CD4-positive, alpha-beta T cell (primary cell): ENCODE results near the gene ENOX1. TPM values are rescaled to one million over a fixed set of nuclear protein-coding genes. Genes with fewer than 3 reads are reported as not detected.

ENCODE experiments used
- ATAC-seq: fragments of 200-7000 bp; cut with Tn5 transposase; one replicate; pipeline ENCODE4 v1.10.0; 2022; ENCODE audit warnings: mild to moderate bottlenecking; ENCODE audit not compliant: poor library complexity
- CTCF ChIA-PET: fragments of 350-600 bp; sonication (Branson Sonifier 250); formaldehyde crosslinking; loops from one replicate; lab custom pipeline; 2021; ENCODE audit warnings: antibody characterized with exemption, inconsistent platforms; lab: Charles Lee
- POLR2A ChIA-PET: fragments of 350-600 bp; sonication (Branson Sonifier 250); formaldehyde crosslinking; loops from one replicate; lab custom pipeline; 2021; ENCODE audit warnings: antibody characterized with exemption, inconsistent platforms; lab: Charles Lee
- DNase-seq, 14 experiments: peaks; one replicate each; pipeline ENCODE4 v3.0.0-alpha.2; 2013 to 2020; ENCODE audit warnings: mixed read lengths in 2 of 14
- H3K27ac ChIP-seq, 2 donors: one replicate each; pipeline versions ENCODE4 v1.5.1 to v1.7.0; 2013; ENCODE audit warnings: low read length in 2 of 2, low read depth in 1 of 2, mild to moderate bottlenecking in 1 of 2
- H3K27me3 ChIP-seq, 2 experiments: 1 replicate in 1 of 2; 2 replicates in 1 of 2; pipeline versions ENCODE4 v1.6.1 to v1.7.0; 2013; ENCODE audit warnings: low read length in 2 of 2, control low read depth in 1 of 2, mild to moderate bottlenecking in 1 of 2, moderate library complexity in 1 of 2; ENCODE audit not compliant: insufficient read depth in 2 of 2, control insufficient read depth in 1 of 2
- H3K36me3 ChIP-seq: one replicate; pipeline ENCODE4 v1.6.1; 2013; ENCODE audit warnings: low read length, control low read depth; ENCODE audit not compliant: insufficient read depth
- H3K4me1 ChIP-seq: one replicate; pipeline ENCODE4 v1.6.1; 2013; ENCODE audit warnings: low read length, control low read depth; ENCODE audit not compliant: insufficient read depth
- H3K4me3 ChIP-seq: one replicate; pipeline ENCODE4 v1.5.1; 2013; ENCODE audit warnings: mild to moderate bottlenecking, low read length, moderate library complexity
- H3K9me3 ChIP-seq, 2 experiments: 1 replicate in 1 of 2; 2 replicates in 1 of 2; pipeline versions ENCODE4 v1.6.1 to v1.7.0; 2013; ENCODE audit warnings: low read length in 2 of 2, mild to moderate bottlenecking in 2 of 2, control low read depth in 1 of 2, moderate library complexity in 1 of 2; ENCODE audit not compliant: control insufficient read depth in 1 of 2, insufficient read depth in 1 of 2
- H3K27ac Mint-ChIP-seq: one replicate; pipeline ENCODE4 v1.8.0; 2020; ENCODE audit warnings: mixed read lengths
- H3K27me3 Mint-ChIP-seq: one replicate; pipeline ENCODE4 v1.8.0; 2021; ENCODE audit warnings: mixed read lengths
- H3K36me3 Mint-ChIP-seq: one replicate; pipeline ENCODE4 v1.8.0; 2021; ENCODE audit warnings: low read depth, mixed read lengths
- H3K4me1 Mint-ChIP-seq: one replicate; pipeline ENCODE4 v1.8.0; 2021; ENCODE audit warnings: low read depth, mixed read lengths
- H3K4me3 Mint-ChIP-seq: one replicate; pipeline ENCODE4 v1.8.0; 2020; ENCODE audit warnings: mild to moderate bottlenecking, mixed read lengths
- H3K9me3 Mint-ChIP-seq: one replicate; pipeline ENCODE4 v1.8.0; 2020; ENCODE audit warnings: mixed read lengths
- CTCF ChIP-seq: fragments of 200-600 bp; IDR thresholded peaks from one replicate; pipeline ENCODE4 v1.8.0; 2022; ENCODE audit warnings: antibody characterized with exemption, mild to moderate bottlenecking
- intact Hi-C, 2 experiments: fragments of 100-400 bp; cut with DNase I in 1 of 2; cut with micrococcal nuclease in 1 of 2; formaldehyde crosslinking; loops; one replicate each; pipeline versions ENCODE4 v1.15.1 to v1.9.0; 2023 to 2025; cut with DNase I, micrococcal nuclease
- total RNA-seq, 174 experiments: library from RNA in 2 of 174; stranded (reverse) in 2 of 174; gene quantifications; one replicate each; pipeline ENCODE4 v1.2.3 and lab custom pipeline; 2021 to 2026

ENOX1 gene
- total RNA-seq, 2 experiments from 2014 or later = not detected

- H3K36me3 Mint-ChIP-seq = no peaks in the 10 kb centered on the region
- no peak overlapping the region for H3K27ac Mint-ChIP-seq
- Histone ChIP-seq H3K36me3 (no peaks in the 10 kb centered on the region), H3K4me3 (no peak overlapping the region), H3K27ac (no peak overlapping the region), H3K9me3 (no peaks in the 10 kb centered on the region), H3K27me3 (peaks cover 0 to 5% of the 10 kb centered on the region in 2 experiments), H3K4me1 (no peaks in the 10 kb centered on the region)
- TF ChIP-seq CTCF = no peak
- intact Hi-C loops = no loop called here
- ChIA-PET CTCF (no interaction called here), POLR2A (no interaction called here)
- no peaks in the 10 kb centered on the region for H3K4me1 Mint-ChIP-seq
- DNase-seq (no peak), ATAC-seq (no peak)
- no peak overlapping the region for H3K4me3 Mint-ChIP-seq
- H3K9me3 Mint-ChIP-seq = no peaks in the 10 kb centered on the region
- peaks cover 16% of the 10 kb centered on the region for H3K27me3 Mint-ChIP-seq
Observed at GRCh38 chr13:43408274-43408673, 378.5 kb downstream of the ENOX1 start.

- Mint-ChIP-seq H3K4me3 (no peak overlapping the region), H3K9me3 (no peaks in the 10 kb centered on the region), H3K4me1 (no peaks in the 10 kb centered on the region), H3K27me3 (peaks cover 17% of the 10 kb centered on the region), H3K36me3 (no peaks in the 10 kb centered on the region), H3K27ac (no peak overlapping the region)
- no peak for TF ChIP-seq CTCF
- CTCF ChIA-PET = no interaction called here
- Histone ChIP-seq H3K9me3 (no peaks in the 10 kb centered on the region), H3K27ac (no peak overlapping the region), H3K36me3 (no peaks in the 10 kb centered on the region), H3K27me3 (peaks cover 0 to 5% of the 10 kb centered on the region in 2 experiments), H3K4me1 (no peaks in the 10 kb centered on the region), H3K4me3 (no peak overlapping the region)
- POLR2A ChIA-PET = no interaction called here
- ATAC-seq (no peak), DNase-seq (no peak)
- intact Hi-C loops = no loop called here
Observed at GRCh38 chr13:43407023-43407581, 379.7 kb downstream of the ENOX1 start.

- ATAC-seq (no peak), DNase-seq (no peak)
- Histone ChIP-seq H3K27me3 (peaks cover 0 to 5% of the 10 kb centered on the region in 2 experiments), H3K36me3 (no peaks in the 10 kb centered on the region), H3K4me1 (no peaks in the 10 kb centered on the region), H3K4me3 (no peak overlapping the region), H3K27ac (no peak overlapping the region), H3K9me3 (no peaks in the 10 kb centered on the region)
- no peak overlapping the region for H3K4me3 Mint-ChIP-seq
- H3K27me3 Mint-ChIP-seq = peaks cover 18% of the 10 kb centered on the region
- H3K27ac Mint-ChIP-seq = no peak overlapping the region
- ChIA-PET CTCF (no interaction called here), POLR2A (no interaction called here)
- intact Hi-C loops = no loop called here
- no peak for TF ChIP-seq CTCF
- no peaks in the 10 kb centered on the region for H3K9me3 Mint-ChIP-seq
- no peaks in the 10 kb centered on the region for H3K36me3 Mint-ChIP-seq
- no peaks in the 10 kb centered on the region for H3K4me1 Mint-ChIP-seq
Observed at GRCh38 chr13:43405457-43405856, 381.3 kb downstream of the ENOX1 start.
